ENCODE data around the gene SH2D3C.

GRCh38 chr9:127826253-127826913, 47.9 kb upstream of the SH2D3C start:
- TF ChIP-seq POLR2A (IDR thresholded peaks at IDR 0.05) (no peak), POLR2AphosphoS5 (IDR thresholded peaks at IDR 0.05) (no peak), CTCF (IDR thresholded peaks at IDR 0.05) (no peak)
